GM12864 (cell line): ENCODE measurements around the gene FSD2.

Experiments used
- DNase-seq: peaks from one replicate; pipeline ENCODE4 v3.0.0-alpha.2; 2011; ENCODE audit warnings: low read depth
- H3K4me3 ChIP-seq: 2 replicates; pipeline ENCODE4 v1.5.1; 2011; ENCODE audit warnings: mild to moderate bottlenecking, low read depth, low read length, control low read depth
- CTCF ChIP-seq: IDR thresholded peaks from 2 replicates; pipeline ENCODE4 v1.5.1; 2011; ENCODE audit warnings: low read depth, mild to moderate bottlenecking, moderate library complexity, low read length, control low read depth, inconsistent platforms; ENCODE audit errors: missing control alignments

FSD2 gene

GRCh38 chr15:82793737-82794136, 12.1 kb downstream of the FSD2 start:
- no peak overlapping the region for H3K4me3 ChIP-seq
- DNase-seq, result no peak
- no peak for TF ChIP-seq CTCF

GRCh38 chr15:82792068-82792467, 13.8 kb downstream of the FSD2 start:
- TF ChIP-seq CTCF, result no peak
- no peak for DNase-seq
- H3K4me3 ChIP-seq, result no peak overlapping the region

DNA sequence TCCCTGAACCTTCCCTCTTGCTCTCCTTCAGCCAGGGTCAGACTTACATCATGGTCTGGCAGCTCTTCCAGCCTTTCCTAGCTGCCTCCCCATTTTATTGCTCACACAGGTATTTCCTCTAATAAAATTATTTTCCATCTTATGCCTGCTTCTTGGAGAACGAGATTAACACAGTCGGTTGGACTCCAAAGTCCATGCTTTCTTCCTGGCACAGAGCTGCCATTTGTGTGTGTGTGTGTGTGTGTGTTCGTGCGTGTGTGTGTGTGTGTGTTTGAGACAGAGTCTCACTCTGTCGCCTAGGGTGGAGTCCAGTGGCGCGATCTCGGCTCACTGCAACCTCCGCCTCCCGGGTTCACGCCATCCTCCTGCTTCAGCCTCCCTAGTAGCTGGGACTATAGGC, 15.5 kb downstream of the FSD2 start:
- H3K4me3 ChIP-seq, result no peak overlapping the region
- no peak for DNase-seq
- TF ChIP-seq CTCF, result no peak

- no peak overlapping the region for H3K4me3 ChIP-seq
- no peak for TF ChIP-seq CTCF
- no peak for DNase-seq
Observed at GRCh38 chr15:82789491-82789890, 16.4 kb downstream of the FSD2 start.

DNA sequence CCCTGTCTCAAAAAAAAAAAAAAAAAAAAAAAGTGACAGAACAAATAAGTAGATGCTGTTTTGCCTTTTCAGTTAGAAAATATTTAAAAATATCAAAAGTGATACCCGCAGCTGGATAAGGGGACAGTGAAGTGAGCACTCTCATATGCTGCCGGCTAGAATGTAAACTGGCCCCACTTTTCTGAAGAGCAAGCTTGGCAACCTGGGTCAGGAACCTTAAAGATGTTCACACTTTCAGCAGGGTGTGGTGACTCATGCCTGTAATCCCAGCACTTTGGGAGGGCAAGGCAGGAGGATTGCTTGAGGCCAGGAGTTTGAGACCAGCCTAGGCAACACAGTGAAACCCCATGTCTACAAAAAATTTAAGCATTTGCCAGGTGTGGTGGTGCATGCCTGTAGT, 17.4 kb downstream of the FSD2 start:
- no peak for TF ChIP-seq CTCF
- H3K4me3 ChIP-seq, result no peak overlapping the region
- DNase-seq, result no peak

GRCh38 chr15:82781349-82781748, 24.5 kb downstream of the FSD2 start:
- no peak for DNase-seq
- no peak for TF ChIP-seq CTCF
- no peak overlapping the region for H3K4me3 ChIP-seq

DNA sequence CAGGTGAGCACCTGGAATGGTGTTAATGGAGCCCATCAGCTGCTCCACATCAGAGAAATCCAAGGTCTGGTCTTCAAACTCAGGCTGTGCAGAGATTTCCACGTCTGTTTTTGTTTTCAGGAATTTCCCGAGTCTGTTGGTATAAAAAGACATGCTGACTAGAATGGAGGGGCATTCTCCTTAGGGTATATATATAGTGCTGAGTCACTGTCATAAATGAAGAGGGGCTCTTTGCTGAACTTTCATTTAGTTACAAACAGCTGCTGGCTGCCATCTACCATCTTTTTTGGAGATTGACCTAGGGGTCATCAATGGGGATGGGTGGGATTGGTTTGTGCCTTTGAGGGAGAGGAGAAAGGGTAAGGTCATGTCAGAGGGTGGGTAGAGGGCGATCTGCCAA, 27.1 kb downstream of the FSD2 start:
- H3K4me3 ChIP-seq, result no peak overlapping the region
- DNase-seq, result no peak
- TF ChIP-seq CTCF, result no peak
